ENCODE results near the gene C12orf57.

The C12orf57 gene

DNA sequence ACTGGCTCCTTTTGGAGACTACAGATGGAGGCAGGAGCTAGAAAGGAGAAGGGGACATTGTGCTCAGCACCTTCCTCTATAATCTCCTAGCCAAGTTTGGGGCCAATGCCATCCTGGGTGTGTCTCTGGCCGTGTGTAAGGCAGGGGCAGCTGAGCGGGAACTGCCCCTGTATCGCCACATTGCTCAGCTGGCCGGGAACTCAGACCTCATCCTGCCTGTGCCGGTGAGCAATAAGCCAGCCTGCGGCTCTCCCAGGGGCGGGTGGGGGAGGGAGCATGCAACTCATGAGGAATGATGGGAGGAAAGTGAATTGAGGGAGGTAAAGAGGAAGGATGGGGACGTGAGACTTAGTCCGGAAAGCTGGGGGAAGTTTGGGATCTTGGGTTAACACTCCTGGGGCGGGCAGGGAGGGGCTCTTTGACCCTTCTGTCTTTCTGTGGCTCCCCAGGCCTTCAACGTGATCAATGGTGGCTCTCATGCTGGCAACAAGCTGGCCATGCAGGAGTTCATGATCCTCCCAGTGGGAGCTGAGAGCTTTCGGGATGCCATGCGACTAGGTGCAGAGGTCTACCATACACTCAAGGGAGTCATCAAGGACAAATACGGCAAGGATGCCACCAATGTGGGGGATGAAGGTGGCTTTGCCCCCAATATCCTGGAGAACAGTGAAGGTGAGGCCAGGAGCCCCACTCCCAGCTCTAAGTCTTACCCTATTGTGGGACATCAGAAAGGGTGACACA, 26.2 kb upstream of the C12orf57 start:
- no peak overlapping the region for H3K4me3 ChIP-seq (ENCODE audit: low read depth, low read length)
- no peaks in the 10 kb centered on the region for H3K9me3 ChIP-seq
- H3K27me3 ChIP-seq, result no peaks in the 10 kb centered on the region
- DNase-seq, result no peak
- TF ChIP-seq, protein P1, sequence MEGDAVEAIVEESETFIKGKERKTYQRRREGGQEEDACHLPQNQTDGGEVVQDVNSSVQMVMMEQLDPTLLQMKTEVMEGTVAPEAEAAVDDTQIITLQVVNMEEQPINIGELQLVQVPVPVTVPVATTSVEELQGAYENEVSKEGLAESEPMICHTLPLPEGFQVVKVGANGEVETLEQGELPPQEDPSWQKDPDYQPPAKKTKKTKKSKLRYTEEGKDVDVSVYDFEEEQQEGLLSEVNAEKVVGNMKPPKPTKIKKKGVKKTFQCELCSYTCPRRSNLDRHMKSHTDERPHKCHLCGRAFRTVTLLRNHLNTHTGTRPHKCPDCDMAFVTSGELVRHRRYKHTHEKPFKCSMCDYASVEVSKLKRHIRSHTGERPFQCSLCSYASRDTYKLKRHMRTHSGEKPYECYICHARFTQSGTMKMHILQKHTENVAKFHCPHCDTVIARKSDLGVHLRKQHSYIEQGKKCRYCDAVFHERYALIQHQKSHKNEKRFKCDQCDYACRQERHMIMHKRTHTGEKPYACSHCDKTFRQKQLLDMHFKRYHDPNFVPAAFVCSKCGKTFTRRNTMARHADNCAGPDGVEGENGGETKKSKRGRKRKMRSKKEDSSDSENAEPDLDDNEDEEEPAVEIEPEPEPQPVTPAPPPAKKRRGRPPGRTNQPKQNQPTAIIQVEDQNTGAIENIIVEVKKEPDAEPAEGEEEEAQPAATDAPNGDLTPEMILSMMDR (IDR thresholded peaks at IDR 0.05; ENCODE audit: low read depth, low read length), result no peak
- peaks cover 39% of the 10 kb centered on the region for H3K36me3 ChIP-seq
- peaks cover 3% of the 10 kb centered on the region; the same call in 1 of the 2 replicates for H3K4me1 ChIP-seq

DNA sequence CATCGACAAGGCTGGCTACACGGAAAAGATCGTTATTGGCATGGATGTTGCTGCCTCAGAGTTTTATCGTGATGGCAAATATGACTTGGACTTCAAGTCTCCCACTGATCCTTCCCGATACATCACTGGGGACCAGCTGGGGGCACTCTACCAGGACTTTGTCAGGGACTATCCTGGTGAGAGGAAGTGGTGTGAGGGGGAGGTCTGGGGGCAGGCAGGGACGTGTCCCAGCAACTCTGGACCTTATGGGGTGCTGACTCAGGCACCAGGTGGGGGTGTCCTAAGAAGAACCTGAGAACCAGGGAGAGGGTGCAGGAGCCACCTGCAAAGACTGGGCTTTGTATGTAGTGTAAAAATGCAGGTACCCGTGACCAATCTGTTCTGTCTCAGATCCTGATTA, 24.2 kb upstream of the C12orf57 start:
- peaks cover 2% of the 10 kb centered on the region for H3K4me1 ChIP-seq
- H3K36me3 ChIP-seq, result peaks cover 39% of the 10 kb centered on the region
- TF ChIP-seq, protein P1 (IDR thresholded peaks at IDR 0.05; ENCODE audit: low read depth, low read length), result no peak
- H3K4me3 ChIP-seq (ENCODE audit: low read depth, low read length), result no peak overlapping the region
- DNase-seq, result no peak
- H3K9me3 ChIP-seq, result no peaks in the 10 kb centered on the region
- H3K27me3 ChIP-seq, result no peaks in the 10 kb centered on the region

DNA sequence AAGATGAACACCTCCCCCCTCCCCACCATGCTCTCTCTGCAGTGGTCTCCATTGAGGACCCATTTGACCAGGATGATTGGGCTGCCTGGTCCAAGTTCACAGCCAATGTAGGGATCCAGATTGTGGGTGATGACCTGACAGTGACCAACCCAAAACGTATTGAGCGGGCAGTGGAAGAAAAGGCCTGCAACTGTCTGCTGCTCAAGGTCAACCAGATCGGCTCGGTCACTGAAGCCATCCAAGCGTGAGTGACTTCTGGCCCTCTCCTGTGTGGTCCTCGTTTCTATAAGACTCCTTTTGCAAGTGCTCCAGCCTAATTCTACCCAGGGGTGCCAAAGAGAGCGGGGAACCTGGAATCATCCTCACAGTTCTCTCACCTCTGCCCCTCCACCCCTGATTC, 22.3 kb upstream of the C12orf57 start:
- H3K4me3 ChIP-seq (ENCODE audit: low read depth, low read length), result no peak overlapping the region
- no peak for DNase-seq
- H3K27me3 ChIP-seq, result no peaks in the 10 kb centered on the region
- TF ChIP-seq, protein P1 (IDR thresholded peaks at IDR 0.05; ENCODE audit: low read depth, low read length), result no peak
- H3K36me3 ChIP-seq, result peaks cover 35% of the 10 kb centered on the region
- H3K4me1 ChIP-seq, result peaks cover 17% of the 10 kb centered on the region
- no peaks in the 10 kb centered on the region for H3K9me3 ChIP-seq

DNA sequence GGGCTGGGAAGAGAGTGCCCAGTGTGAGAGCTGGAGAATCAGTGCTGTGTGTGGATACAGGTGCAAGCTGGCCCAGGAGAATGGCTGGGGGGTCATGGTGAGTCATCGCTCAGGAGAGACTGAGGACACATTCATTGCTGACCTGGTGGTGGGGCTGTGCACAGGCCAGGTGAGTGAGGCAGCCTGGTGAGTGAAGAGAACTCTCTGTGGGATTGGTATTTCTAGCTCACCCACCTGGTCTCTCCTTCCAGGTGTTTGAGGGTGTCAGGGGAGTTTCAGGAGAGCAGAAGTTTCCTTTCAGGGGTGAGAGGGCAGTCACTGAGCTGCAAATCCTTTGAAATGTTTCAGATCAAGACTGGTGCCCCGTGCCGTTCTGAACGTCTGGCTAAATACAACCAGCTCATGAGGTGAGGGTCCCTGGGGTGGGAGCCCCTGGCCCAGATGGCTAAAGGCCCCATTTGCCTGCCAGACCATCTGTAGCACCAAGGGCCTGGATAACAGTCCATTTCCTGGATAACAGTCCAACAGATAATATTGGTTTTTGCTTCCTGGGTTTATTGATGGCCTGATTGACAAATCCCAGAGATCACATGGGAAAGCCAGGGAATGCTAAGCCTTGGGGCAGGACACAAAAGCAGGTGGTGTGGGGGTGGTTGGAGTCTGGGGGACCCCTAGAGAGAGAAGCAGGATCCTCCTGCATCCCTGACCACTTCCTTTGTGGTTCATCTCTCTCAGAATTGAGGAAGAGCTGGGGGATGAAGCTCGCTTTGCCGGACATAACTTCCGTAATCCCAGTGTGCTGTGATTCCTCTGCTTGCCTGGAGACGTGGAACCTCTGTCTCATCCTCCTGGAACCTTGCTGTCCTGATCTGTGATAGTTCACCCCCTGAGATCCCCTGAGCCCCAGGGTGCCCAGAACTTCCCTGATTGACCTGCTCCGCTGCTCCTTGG, 21.6 kb upstream of the C12orf57 start:
- H3K27me3 ChIP-seq, result no peaks in the 10 kb centered on the region
- peaks cover 28% of the 10 kb centered on the region for H3K36me3 ChIP-seq
- no peak overlapping the region for H3K4me3 ChIP-seq (ENCODE audit: low read depth, low read length)
- H3K4me1 ChIP-seq, result peaks cover 17% of the 10 kb centered on the region
- no peak for DNase-seq
- TF ChIP-seq, protein P1 (IDR thresholded peaks at IDR 0.05; ENCODE audit: low read depth, low read length), result no peak
- no peaks in the 10 kb centered on the region for H3K9me3 ChIP-seq

DNA sequence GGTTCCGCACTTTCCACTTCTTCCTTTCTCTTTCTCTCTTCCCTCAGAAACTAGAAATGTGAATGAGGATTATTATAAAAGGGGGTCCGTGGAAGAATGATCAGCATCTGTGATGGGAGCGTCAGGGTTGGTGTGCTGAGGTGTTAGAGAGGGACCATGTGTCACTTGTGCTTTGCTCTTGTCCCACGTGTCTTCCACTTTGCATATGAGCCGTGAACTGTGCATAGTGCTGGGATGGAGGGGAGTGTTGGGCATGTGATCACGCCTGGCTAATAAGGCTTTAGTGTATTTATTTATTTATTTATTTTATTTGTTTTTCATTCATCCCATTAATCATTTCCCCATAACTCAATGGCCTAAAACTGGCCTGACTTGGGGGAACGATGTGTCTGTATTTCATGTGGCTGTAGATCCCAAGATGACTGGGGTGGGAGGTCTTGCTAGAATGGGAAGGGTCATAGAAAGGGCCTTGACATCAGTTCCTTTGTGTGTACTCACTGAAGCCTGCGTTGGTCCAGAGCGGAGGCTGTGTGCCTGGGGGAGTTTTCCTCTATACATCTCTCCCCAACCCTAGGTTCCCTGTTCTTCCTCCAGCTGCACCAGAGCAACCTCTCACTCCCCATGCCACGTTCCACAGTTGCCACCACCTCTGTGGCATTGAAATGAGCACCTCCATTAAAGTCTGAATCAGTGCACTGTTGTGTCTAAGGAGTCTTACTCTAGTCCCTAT, 20.7 kb upstream of the C12orf57 start:
- Histone ChIP-seq H3K4me3 (ENCODE audit: low read depth, low read length) (no peak overlapping the region), H3K9me3 (no peaks in the 10 kb centered on the region), H3K27me3 (no peaks in the 10 kb centered on the region), H3K4me1 (peaks cover 17% of the 10 kb centered on the region), H3K36me3 (peaks cover 24% of the 10 kb centered on the region)
- TF ChIP-seq, protein P1 (IDR thresholded peaks at IDR 0.05; ENCODE audit: low read depth, low read length), result no peak
- DNase-seq, result no peak
